LHCN-M2 (cell line): ENCODE results near the gene TAS2R10. TPM values are rescaled to one million over a fixed set of nuclear protein-coding genes. Genes with fewer than 3 reads are reported as not detected.

Experiments used
- DNase-seq: peaks from one replicate; pipeline ENCODE4 v3.0.0-alpha.2; 2012; ENCODE audit warnings: low read depth
- total RNA-seq: library from RNA; depleted of rRNA; stranded (reverse); fragments of >200 nt; gene quantifications from 2 replicates; pipeline ENCODE4 v1.2.3, GENCODE V29; 2014; rRNA removed

The TAS2R10 gene
- total RNA-seq, 1 experiment from 2014 or later = 0.40 TPM

DNA sequence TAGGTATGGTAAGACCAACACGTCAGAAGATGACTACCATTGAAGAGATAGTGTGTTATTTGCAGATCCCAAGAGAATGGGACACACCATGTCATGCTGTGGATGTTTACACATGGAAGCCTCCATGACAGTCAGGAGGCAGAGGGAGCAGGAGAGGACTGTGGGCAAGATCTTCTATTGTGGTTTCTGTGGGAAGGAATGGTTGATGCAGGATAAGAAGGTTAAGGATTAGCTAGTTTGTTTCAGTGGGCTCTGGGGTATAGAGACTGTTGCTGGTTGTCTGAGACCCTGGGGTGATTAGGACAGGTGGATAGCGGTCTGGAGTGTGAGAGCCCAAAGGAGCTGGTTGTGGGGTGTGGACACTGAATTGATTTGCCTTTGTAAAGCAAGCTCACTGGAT is 47.1 kb downstream of the TAS2R10 start:
- DNase-seq = no peak

Other genes with a start within 250 kb of the TAS2R10 start
- gene MAGOHB, start 212.7 kb downstream of the TAS2R10 start, total RNA-seq = 34.2 and 47.0 TPM in 2 replicates
- 1.7 and 2.1 TPM in 2 replicates for gene STYK1, start 152.3 kb downstream of the TAS2R10 start, total RNA-seq
- 137 and 159 TPM in 2 replicates for gene YBX3, start 103.0 kb downstream of the TAS2R10 start, total RNA-seq
- 0.32 TPM in 1 of 2 replicates, not detected in the other for gene TAS2R7, start 23.7 kb downstream of the TAS2R10 start, total RNA-seq
- not detected in 2 replicates for gene TAS2R8, start 19.1 kb downstream of the TAS2R10 start, total RNA-seq
- gene TAS2R9, start 16.2 kb downstream of the TAS2R10 start, total RNA-seq = 0.34 TPM in 1 of 2 replicates, not detected in the other
- 0.34 and 1.9 TPM in 2 replicates for gene PRR4, start 23.1 kb upstream of the TAS2R10 start, total RNA-seq
- 6.6 and 8.7 TPM in 2 replicates for gene PRH1, start 57.9 kb upstream of the TAS2R10 start, total RNA-seq
- 0.06 and 0.63 TPM in 2 replicates for gene TAS2R13, start 83.2 kb upstream of the TAS2R10 start, total RNA-seq
- 1.0 TPM in 1 of 2 replicates, not detected in the other for gene PRH2, start 102.9 kb upstream of the TAS2R10 start, total RNA-seq
- gene TAS2R14, start 112.9 kb upstream of the TAS2R10 start, total RNA-seq = 1.7 and 1.8 TPM in 2 replicates
- gene TAS2R50, start 160.6 kb upstream of the TAS2R10 start, total RNA-seq = 0.58 and 0.75 TPM in 2 replicates
- gene TAS2R20, start 171.9 kb upstream of the TAS2R10 start, total RNA-seq = 0.51 and 0.75 TPM in 2 replicates
- gene TAS2R19, start 196.3 kb upstream of the TAS2R10 start, total RNA-seq = 0.75 and 1.9 TPM in 2 replicates
- 1.4 and 1.5 TPM in 2 replicates for gene TAS2R31, start 205.0 kb upstream of the TAS2R10 start, total RNA-seq
- 0.11 and 0.13 TPM in 2 replicates for gene TAS2R46, start 235.9 kb upstream of the TAS2R10 start, total RNA-seq